ENCODE data around the gene CRABP2. TPM values are rescaled to one million over a fixed set of nuclear protein-coding genes. Genes with fewer than 3 reads are reported as not detected.

CRABP2 gene
- not detected in 2 replicates for total RNA-seq

DNA sequence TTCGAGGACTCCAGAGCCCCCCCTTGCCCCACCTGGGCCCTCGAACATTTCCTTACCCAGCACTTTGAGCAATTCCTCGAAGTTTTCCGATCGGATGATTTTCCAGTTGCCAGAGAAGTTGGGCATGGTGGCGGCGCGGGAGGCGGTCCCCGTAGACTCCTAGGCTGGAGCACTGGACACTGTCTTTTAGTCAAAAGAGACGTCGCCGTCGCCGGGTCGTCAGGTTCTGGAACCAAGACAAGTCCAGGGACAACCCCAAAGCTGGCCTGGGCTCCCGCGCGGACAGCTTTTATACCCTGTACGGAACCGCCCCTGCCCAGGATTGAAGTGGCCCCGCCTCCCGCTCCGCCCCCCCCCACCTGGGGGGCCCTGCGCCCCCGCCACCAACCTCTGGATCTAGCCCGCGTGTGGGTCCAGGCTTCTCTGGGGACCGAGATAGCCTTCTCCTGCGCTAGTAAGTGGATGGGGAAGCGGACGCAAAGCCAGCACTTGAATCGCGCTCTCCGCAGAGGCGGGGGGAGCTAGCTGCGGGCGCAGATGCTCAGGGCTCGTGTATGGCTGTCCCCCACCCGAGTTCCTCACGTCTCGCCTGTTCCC is at the start of gene CRABP2:
TSS of gene CRABP2 (minus strand) at position 263 of the 597 bp plus-strand sequence. CDS start at position 126, 137 bp downstream.

DNA sequence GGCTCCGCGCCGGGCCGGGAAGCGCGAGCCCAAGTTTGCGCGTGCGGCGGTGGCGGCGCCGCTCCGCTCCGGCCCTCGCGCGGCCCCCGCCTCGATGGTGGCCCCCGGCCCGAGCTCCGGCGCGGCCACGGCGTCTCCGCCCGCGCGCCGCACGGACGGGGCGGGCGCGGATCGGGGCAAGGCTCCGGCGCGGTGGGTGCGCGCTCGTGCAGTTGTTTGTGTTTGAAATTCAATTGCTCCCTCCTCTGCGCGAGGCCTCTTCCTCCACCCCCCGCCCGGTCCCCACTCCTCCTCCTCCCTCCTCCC is 46.0 kb upstream of the CRABP2 start, which contains the start of gene HDGF:
TSS of gene HDGF (minus strand) at position 225 of the 306 bp plus-strand sequence. CDS start 246 bp downstream, outside the sequence.

DNA sequence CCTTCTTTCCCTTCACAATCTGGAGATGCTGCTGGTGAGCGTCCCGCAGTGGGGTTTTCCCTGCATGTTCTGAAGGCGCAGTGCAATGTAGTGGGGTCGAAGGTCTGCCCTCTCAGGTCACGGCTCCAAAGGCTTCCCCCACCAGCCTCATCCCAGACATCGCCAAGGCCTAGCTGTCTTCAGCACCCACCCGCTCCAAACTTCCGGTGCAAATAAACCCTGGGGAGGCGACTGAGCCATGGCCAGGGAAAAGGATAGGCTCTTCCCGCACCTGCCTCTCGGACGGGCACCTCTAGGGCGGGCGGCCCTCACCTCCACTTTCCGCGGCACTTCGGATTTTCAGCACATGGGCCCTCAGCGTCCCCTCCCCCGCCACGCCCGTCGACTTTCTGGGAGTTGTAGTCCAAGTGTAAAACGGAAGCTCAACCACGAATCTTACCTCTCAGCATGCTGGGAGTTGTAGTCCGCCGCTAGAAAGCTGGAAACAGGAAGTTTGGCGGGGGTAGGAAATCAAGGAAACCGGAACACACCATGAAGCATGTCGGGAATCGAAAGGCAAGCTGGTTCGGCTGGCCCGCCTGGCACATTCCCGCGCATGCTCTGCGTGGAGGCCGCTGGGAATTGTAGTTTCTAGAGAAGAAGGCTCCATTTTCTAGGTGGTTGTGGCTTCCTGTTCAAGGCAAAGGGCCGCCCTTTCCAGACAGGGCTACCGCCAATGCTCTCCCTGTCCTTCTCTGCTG is 35.5 kb upstream of the CRABP2 start, which contains the start of gene MRPL24:
TSS of gene MRPL24 (minus strand) at position 348 of the 740 bp plus-strand sequence. CDS start 2,384 bp downstream, outside the sequence.

DNA sequence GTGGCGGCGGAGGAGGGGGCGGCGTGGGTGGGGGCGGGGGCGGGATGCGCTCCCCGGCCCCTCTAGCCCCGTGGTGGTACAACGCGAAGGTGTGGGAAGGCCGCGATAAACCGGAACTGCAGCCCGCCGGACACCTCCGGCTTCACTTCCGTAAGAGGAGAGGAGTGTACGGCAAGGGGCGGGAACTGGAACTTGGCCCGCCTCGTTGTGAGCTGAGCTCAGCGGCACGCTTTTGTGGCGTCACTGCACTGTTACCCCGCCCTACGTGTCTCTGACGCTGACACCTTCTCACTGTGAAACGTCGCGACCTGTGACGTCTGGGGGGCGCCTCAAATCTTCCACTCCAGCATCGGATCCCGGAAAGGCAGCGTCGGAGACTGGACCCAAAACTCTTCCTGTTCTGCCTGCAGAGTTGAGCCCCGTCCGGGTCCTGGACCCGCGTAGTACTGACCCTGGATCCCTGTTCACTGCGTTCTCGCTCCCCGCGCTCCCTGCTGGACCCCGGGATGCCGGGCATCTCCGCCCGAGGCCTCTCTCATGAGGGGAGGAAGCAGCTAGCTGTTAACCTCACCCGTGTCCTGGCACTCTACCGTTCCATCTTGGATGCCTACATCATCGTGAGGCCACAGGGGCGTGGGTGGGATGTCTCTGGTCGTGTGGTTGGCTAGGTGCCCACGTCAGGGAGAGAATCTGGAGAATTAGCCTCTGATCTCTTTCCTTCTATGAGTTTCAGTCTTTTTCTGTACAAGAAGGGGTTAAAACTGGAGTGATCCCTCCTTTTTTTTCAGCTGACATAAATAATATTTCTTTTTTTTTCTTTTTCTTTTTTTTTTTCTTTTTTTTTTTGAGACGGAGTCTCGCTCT is 23.4 kb upstream of the CRABP2 start, which contains the start of gene ISG20L2:
TSS of gene ISG20L2 (minus strand) at position 168 of the 864 bp plus-strand sequence. CDS start 1,114 bp downstream, outside the sequence.

DNA sequence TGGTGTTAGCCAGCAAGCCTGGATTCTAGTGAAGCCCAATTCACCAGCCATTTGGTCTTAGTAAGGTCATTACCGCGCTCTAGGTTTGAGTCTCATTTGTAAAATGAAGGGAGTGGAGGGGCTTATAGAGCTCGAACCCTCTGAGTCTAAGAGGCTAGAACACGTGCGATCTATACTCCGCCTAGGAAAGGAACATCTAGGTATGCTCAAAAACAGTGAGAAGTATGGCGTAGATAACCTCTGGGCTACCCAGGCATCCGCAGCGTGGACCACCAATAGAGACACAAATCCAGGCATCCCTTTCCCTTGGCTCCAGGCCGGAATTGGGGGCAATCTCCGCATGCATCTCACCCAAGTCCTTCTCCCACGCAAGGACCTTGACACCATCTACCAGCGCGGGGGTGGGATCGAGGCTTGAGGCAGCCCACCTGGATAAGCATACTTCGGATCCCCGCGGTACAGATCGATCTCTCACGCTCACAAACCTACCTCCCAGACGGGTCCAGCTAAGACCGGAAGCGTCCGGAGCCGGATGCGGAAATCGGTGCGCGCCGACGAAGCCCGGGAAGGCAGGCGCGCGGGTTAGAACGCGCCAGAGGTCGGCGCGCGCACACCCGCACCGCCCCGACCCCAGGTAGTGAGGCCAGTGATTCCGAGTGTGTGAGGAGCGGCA is 22.7 kb upstream of the CRABP2 start, which contains the start of gene METTL25B:
TSS of gene METTL25B (plus strand) at position 544 of the 673 bp plus-strand sequence. CDS start 636 bp downstream, outside the sequence.

DNA sequence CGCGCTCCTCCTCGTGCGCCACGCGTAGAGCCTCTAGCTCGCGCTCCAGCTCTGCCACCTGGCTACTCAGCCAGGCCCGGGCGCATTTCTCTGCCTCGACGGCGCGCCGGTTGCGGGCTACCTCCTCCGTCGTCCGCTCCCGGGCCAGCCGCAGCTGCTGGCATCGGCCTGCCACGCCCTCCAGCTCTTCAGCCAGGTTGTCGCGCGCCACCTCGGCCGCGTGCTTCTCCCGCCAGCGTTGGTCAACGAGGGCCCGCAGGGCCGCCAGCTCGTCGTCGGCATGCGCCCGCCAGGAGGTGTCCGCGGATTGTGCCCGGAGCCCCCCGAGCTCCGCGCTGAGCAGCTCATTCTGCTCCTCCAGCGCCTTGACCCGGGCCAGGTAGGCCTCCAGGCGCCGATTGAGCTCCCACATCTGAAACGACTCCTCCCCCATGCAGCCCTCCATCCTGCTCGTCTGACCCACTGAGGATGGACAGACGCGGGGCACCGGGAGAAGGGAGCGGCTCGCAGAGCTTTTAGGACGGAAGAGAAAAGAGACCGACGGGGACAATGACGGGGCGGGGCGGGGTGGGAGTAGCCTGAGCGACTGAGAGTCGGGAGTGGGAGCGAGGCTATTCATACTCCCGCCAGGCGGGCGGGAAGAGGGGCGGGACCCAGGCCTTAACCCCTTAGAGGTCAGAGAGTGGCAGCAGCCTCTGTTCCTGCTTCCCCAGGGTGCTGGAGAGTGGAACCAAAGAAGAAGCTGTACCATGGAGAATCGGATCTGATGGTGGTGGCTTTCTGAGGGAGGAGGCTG is 28.4 kb downstream of the CRABP2 start, which contains the start of gene NES:
TSS of gene NES (minus strand) at position 588 of the 796 bp plus-strand sequence. CDS start at position 445, 143 bp downstream.

Other genes starting within 250 kb of the CRABP2 start
- gene MEF2D, start 204.8 kb downstream of the CRABP2 start, total RNA-seq: 4.6 and 6.8 TPM in 2 replicates
- gene IQGAP3, start 133.0 kb downstream of the CRABP2 start, total RNA-seq: 2.4 and 2.8 TPM in 2 replicates
- gene TTC24, start 125.9 kb downstream of the CRABP2 start, total RNA-seq: not detected in 2 replicates
- 39.1 and 42.6 TPM in 2 replicates for gene NAXE, start 113.8 kb downstream of the CRABP2 start, total RNA-seq
- 9.8 and 15.8 TPM in 2 replicates for gene GPATCH4, start 104.1 kb downstream of the CRABP2 start, total RNA-seq
- under 0.01 TPM in 1 of 2 replicates, not detected in the other for gene HAPLN2, start 86.2 kb downstream of the CRABP2 start, total RNA-seq
- gene BCAN, start 63.5 kb downstream of the CRABP2 start, total RNA-seq: not detected in 2 replicates
- gene NES, start 28.2 kb downstream of the CRABP2 start, total RNA-seq: 22.0 and 36.2 TPM in 2 replicates
- 8.3 and 12.1 TPM in 2 replicates for gene METTL25B, start 22.9 kb upstream of the CRABP2 start, total RNA-seq
- 5.6 and 7.9 TPM in 2 replicates for gene ISG20L2, start 23.2 kb upstream of the CRABP2 start, total RNA-seq
- 29.9 and 31.7 TPM in 2 replicates for gene MRPL24, start 35.5 kb upstream of the CRABP2 start, total RNA-seq
- gene HDGF, start 46.1 kb upstream of the CRABP2 start, total RNA-seq: 86.1 and 98.6 TPM in 2 replicates
- gene PRCC, start 62.0 kb upstream of the CRABP2 start, total RNA-seq: 9.6 and 11.3 TPM in 2 replicates
- not detected in 2 replicates for gene SH2D2A, start 111.3 kb upstream of the CRABP2 start, total RNA-seq
- not detected in 2 replicates for gene INSRR, start 153.5 kb upstream of the CRABP2 start, total RNA-seq
- not detected in 2 replicates for gene NTRK1, start 155.3 kb upstream of the CRABP2 start, total RNA-seq
- 16.5 and 19.1 TPM in 2 replicates for gene PEAR1, start 188.1 kb upstream of the CRABP2 start, total RNA-seq
- 0.11 and 0.43 TPM in 2 replicates for gene LRRC71, start 215.0 kb upstream of the CRABP2 start, total RNA-seq

Measured in dermis lymphatic vessel endothelial cell (primary cell).